NCI-H146 (cell line): Measurements from ENCODE around the gene MMP15.
"Not testable (repeated sequence)": the region's sequence is repeated elsewhere in the genome, so short reads cannot be mapped to it uniquely, and the experiment has no call there.

Experiments used
- DNase-seq: peaks from one replicate; lab custom pipeline; 2025; lab: John Stamatoyannopoulos, UW

The MMP15 gene

DNA sequence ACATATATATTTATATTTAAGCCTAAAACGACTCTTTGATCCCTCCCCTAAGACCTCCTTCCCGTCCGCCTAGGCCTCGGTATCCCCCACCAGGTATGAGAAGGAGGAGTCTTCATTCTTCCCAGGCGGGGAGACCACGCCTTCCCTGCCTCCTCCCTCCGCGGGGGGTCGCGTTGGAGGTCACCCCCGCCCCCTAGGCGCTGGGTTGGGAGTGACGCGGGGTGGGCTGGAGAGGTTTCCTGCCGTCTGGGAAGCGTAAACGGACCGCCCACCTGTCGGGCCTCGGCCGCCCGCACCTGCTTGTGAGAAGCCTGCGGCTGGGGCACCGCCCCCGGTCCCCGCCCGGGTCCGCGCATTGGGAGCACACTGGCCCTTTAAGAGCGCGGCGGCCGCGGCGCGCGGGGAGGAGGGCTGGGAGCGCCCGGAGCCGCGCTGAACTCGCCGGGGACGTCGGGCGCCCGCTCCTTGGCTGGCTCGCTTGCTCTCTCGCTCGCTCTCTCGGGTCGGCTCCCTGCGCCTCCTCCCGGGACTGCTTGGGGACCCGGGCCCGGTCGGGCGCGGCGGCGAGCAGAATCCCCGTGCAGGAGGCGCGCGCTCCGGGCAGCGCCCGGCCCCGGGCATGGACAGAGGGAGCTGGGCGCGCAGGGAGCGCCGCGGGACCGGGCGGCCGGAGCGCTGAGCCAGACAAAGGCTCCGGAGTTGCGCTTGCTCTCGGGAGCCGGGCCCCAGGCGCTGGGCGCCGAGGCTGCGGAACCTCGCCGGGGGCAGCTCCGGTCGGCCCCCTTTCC lies at the start of gene MMP15:
Gene MMP15, plus strand, starts transcription at position 404 of the 788 bp plus-strand sequence. CDS start 597 bp downstream, outside the sequence.
- peak; percentile 90 for DNase-seq

DNA sequence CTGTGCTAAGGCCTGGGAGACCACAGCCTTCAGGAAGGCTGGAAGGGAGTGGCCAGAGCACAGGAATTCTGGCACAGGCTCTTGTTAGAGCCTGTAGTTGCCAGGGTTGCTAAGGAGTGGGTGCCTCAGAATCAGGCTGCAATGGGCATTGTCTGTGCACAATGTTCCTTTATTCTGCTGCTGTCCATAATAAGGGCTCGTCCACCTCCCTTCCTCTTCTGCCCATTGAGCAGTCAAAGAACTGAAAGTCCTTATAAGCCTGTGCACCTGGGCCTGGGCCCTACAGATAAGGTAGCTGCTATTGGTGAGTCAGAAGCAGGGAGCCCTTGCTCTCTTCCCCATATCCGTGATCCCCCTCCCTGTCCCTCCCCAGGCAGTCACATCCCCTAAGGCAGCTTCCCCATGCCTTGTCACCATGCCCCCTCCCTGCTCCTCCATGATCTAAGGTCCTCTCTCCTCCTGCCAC lies 49.2 kb upstream of the MMP15 start:
- no peak for DNase-seq

DNA sequence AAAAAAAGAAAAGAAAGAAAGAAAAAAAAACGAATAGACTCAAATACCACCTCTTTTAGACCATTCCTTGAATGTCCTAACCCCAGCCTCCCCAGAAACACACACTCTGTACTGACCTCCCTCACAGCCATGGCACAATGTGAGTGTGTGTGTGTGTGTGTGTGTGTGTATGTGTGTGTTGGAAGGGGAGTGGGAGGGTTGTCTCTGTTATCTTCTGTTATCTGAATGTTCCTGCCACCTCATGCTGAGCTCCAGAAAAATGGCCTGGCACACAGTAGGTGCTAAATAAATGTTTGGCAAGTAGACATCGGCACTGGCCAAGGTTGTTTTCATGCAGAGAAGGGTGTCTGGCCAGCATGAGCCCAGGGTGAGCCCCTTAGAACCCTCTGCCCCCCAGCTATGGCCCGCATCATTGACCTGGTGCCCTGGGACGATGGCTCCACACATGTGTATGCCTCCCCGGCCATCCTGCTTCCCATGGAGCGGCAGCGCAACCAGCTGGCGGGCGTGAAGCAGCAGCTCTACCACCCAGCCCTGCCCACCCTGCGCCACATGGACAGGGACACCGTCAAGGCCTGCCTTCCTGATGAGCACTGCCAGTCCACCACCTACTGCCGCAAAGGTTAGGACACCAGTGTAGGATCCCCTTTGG lies 48.0 kb upstream of the MMP15 start:
- no peak for DNase-seq

DNA sequence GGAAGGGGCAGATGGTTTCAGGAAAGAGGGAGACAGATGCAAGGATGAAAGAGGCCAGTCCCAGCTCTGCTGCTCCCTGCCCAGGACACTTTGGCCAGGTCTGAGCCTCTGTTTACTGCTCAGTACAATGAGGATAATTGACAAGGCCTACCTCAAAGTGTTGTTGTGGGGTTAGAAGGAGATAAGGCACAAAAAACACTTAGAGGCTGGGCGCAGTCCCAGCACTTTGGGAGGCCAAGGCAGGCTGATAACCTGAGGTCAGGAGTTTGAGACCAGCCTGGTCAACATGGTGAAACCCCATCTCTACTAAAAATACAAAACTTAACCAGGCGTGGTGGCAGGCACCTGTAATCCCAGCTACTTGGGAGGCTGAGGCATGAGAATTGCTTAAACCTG lies 47.5 kb upstream of the MMP15 start:
- not testable (repeated sequence) for DNase-seq

DNA sequence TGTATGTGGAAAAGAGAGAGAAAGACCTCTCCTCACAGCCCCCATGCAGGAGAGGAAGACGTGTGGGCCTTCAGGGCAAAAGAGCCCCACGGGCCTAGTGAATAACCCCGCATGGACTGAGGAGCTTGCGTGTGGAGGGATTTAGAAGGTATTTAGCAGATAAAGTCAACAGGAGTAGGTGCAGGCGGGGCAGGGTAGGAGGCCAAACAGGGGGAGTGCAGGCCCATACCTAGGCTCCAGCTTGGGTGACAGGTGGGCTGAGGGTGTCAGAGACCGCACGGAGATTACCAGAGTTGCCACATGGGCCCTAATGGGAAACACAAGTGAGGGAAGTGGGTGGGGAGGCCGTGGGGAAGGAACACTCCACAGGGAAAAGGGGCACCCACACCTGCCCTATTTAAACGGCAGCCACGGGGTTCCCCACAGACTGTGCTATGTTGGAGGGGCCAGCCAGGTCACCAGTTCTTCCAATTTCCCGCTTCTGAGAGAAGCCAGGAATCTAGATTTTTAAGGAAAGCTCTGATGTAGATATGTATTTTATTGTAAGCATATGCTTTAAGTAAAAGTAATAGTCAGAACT lies 46.5 kb upstream of the MMP15 start:
- DNase-seq, result no peak

DNA sequence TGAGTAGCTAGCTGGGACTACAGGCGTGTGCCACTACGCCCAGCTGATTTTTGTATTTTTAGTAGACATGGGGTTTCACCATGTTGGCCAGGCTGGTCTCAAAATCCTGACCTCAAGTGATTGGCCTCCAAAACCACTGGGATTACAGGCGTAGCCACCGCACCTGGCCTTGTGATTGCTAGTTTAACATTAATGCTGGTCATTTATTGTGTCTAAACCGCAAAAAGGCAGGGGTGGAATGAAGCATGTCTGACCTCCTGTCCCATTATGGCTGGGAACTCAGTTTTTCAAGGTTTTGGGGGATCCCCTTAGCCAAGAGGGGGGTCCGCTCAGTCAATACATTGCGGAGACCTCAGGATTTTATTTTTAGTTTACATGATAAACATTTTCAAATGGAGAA lies 43.9 kb upstream of the MMP15 start:
- no peak for DNase-seq

DNA sequence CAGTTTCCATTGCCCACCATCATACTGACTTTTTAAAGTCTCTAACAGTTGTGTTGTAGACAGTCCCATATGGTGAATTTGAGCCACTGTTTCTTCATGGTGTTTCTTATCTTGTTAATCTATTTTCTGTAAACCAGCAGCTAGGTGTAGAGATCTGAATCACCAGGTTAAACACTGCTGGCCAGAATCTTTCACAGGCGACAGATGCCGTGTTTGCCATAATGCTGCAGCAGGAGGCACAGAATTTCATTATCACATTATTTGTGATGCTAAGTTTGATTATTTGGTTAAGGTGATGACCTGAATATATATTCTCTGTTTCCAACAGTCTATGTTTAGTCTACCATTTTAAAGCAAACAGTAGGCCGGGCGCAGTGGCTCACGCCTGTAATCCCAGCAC lies 43.2 kb upstream of the MMP15 start:
- DNase-seq, result peak; percentile 8

DNA sequence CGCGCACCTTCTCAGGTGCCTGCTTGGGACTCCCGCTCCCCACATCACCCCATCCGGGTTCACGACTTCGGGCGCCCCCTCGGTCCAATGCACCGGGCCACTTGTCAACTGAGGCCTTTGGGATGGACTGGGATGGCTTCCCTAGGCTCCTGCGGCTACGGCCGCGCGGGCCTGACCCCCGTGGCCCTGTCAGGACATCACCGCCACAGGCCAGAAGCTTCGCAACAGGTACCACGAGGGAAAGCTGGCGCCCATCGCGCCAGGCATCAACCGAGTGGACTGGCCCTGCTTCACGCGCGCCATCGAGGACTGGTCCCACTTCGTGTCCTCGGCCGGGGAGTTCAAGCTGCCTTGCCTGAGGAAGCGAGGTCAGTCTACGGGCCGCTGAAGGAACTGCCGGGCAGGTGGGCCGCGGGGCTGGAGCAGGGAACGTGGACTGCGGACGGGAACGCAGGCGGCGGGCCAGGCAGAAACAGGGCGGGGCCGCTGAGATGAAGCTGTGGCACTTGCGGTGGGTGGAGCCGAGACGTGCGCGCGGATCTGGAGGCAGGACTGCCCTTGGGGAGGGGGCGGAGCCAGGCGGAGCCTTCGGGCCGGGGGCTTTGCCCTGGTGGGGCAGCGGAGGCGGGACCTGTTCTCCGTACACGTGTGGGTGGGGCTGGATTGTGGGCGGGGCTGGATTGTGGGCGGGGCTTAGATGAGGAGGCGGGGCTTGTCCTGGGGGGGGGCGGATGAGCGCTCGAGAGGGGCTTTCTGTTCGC lies 40.9 kb upstream of the MMP15 start:
- DNase-seq, result peak; percentile 79

DNA sequence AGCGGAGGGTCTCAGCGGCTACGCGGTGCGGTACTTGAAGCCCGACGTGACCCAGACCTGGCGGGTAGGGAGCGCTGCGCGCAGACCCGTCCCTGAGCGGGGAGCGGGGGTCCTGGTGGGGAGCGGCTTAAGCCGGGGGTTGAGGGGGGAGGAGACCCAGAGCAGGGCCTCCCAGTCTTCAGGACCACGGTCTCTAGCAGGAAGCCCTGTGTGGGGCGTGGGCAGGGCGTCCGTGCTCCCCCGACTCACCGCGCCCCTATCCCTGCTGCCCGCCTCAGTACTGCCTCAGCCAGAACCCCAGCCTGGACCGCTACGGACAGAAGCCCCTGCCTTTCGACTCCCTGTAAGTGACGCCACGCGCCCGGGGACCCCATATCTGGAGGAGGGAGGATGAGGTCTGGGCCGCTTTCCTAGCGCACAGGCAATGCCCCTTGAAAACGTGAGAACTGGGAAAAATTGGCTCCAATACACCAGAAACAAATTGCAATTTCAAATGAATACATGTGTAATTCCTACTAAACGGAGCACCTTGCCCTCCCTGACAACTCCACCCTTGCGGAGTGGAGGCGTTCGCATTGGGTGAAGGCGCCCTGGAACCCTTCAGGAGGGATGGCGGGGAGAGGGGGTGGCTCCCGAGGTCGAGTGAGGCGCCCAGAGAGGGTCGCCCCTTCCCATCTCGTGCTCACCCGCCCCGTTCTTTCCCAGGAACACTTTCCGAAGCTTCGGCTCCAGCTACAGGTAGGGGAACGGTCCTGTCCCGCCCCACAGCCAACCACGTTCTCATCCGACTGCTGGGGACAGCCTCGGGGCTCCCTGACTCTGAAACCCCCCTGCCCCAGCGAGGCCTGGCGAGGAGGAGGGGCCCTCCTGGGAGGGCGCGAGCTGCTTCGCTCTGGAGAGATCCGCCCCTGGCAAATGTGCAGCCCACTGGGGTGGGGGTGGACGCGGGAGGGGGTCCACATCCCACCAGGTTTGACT lies 40.1 kb upstream of the MMP15 start:
- no peak for DNase-seq

DNA sequence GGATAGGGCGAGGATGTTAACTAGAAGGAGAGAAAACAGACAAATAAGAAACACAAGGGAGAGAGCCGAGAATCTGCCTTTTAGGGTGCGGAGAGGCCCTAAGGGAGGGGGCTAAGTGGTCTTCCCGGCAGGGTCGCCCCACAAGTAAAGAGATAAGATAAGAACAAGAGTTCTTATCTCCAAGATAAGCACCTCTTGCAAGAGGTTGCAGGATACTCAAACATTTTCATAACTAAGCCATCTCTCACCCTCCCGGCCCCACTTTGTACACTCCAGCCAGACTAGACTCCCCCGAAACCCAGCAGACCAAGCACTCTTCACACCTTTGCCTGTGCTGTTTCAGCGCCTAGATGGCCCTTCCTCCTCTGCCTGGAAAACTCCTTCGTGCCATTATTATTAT lies 39.4 kb upstream of the MMP15 start:
- DNase-seq, result no peak

DNA sequence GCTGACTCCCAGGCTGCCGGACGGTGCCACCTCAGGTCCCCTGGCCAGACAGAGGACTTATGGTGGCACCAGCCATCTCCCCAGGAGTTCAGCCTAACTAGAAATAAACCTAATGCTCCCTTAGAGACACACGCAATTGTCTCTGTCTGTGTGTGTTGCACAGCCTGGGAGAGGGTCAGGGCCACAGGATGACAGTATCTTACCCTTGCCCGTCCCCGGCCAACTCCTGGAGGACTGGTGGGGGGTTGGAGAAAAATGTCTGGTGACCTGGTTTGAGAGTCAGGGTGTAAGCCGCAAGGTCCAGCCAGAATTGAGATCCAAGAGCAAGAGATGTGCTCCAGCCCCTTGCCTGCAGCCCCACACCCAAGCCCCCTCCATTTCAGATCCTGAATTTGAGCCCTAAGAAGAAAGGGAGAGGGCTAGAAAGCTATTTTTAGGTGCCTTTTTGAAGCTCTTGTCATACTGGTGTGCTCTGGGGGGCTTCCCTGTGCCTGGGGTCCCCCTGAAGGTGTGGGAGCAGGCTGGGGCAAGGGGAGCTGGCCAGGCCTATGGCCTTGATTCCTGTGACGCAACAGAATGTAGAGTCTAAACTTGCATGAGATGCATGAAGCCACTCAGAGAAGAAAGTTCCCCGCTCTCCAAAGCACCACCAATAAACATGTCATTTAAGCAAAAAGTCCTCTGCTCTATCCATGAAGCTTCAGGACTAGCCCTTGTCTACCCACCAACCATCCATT lies 37.9 kb upstream of the MMP15 start:
- DNase-seq, result no peak

DNA sequence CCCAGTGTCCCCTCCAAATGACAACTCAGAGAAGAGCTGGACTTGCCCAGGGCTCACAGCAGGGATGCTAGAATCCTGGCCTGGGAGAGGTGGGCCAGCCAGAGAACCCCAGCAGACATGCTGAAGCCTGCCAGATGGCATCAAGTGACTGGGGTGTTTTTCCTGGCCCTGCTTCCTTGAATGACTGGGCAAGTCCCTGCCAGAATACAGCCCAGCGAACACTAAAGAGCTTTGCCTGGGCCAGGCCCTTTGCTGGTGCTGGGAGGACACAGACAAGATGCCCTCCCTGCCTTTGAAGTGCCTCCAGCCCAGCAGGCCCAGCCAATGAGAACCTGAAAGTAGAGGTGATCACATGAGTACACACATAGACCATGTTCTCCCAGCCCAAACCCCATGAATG lies 36.6 kb upstream of the MMP15 start:
- no peak for DNase-seq

DNA sequence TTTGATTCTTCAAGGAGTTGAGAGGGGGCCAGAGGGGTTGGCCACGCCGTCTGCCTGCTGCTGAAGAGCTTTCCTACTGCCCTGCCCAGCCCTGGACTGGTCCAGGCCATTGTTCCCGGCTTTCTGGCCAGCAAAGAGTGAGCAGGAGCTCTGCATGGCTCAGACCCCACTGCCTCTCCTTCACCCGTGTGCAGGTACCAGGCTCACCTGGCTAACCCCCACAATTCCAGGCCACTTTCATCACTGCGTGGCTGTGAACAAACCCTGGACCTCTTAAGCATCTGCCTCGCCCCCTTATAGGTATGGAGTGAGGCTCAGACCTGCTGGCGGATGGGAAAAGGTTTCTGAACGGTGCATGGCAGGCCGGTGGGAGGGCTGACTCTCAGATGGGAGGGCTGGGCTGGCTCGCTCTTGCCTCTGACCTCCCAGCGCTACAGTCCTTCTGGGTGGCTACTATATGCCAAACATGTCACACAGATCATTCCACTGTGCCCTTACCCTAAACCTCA lies 33.9 kb upstream of the MMP15 start:
- DNase-seq, result no peak

DNA sequence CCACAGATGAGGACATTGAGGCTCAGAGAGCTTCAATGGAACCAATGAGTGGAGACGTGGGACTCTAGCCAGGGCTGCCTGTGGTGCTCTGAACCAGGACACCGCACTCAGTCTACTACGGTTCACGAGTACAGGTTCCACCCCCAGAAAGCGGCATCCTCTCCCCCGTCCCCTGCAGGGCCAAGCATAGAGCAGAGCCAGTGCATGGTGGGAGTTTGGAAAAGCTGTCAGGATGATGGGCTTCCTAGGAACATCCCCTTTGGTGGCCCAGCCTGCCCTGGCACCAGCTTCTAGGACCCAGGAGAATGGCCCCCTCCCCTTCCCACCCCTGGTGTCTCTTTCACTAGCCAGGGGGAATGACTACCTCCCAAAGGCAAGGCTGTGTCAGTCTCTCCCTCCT lies 33.5 kb upstream of the MMP15 start:
- DNase-seq, result no peak

DNA sequence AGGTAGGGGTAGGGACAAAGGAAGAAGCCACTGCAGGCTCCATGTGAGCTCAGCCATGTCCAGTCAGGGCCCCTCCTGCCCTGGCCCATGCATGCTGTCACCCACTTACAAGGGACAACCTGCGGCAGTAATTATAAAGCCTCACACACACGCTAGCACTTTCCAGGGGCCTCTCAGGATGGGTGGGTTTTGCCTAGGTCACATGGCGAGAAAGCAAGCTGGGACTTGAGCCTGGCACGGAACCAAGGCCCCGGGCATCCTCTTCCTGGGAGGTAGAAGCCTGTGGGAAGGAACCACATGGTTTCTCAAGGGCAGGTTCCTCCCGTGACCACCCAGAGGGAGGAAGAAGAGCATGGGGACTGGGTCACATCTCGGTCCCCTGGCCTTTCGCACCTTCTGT lies 32.1 kb upstream of the MMP15 start:
- DNase-seq, result no peak

DNA sequence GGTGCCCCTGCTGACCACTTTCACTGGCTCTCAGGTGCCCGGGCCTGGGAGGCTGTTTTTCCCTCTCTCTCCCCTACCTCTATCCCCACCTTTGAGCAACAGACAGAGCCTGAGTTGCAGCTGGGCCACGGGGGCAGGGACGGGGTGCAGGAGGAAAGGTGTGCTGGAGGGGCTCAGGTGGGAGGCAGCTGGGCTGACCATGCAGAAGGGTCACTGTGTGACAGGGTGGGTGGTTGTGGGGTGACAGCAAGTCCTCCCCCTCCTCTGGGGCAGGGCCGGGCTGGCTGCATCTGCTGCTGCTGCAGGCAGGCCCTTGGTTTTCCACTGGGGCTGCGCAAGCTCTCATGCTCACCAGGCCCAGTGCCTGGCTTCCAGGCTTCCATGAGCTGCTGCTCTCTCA lies 31.7 kb upstream of the MMP15 start:
- DNase-seq, result no peak

DNA sequence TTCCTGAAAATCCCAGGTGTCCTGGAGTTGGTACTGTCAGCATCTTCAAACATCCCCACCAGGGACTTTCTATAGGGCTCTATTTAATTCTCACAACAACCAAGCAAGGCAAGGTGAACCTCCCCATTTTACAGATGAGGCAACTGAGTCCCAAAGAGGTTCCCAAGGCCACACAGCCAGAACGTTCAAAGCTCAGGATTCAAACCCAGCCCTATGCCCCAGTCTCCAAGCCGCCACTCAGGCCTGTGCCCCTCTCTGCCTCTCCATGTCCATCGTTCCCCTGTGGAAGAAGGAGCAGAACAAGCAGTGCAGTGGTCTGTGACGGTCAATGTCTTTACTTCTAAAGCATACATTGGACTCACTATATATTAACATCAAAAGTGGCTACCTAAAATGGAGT lies 31.2 kb upstream of the MMP15 start:
- no peak for DNase-seq

DNA sequence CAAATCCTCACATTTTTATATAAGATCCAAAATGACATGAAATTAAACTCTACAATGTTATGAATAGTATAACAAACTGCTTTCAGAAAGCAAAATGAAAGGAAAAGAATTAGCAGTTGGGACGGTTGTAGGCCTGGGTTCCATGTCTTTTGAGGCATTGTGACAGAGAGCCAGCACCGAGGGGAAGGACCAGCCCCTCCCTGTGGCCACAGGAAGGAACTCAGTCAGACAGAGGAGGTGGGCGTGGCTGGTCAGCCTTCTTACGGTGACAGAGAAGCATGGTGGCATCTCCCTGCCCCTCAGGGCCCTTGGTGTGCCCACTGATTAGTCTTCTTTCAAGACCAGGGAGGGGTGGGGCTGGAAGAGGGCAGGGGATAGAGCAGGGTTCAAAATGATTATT lies 30.8 kb upstream of the MMP15 start:
- DNase-seq, result no peak

DNA sequence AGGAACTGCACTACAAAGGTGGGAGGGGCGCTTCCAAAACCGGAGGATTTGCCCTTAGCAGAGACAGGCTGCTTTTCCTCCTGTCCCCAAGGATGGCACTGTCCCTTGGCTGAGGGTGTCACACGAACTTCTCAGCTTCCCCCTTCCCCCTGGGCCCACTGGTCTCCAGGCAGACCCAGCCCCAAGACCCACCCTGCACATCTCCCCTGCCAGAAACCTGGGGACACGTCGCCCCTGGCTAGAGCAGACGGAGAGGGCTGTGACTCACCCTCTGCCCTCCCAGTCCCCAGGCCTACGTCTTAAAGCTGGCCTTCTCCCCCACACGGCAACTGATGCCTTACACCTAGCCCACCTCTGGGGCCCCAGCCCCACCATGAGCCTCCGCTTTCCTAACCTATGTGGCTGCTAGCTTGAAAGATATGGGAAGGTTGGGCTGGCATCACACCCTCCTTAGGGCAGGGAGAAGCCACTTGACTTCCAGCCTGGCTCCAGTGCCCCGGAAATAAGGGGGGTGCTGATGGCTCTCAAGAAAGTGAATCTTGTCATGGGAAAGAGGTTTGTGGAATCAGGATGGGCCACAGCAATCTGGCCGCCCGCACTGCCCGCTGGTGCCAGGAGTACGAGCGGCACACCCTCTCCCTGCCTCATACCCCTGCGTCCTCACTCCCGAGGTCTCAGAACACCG lies 29.7 kb upstream of the MMP15 start:
- no peak for DNase-seq
